Astrocyte (in vitro differentiated cells and primary cell): ENCODE data around the gene FAM241B.

ENCODE experiments used
- CTCF ChIP-seq: IDR thresholded peaks from 2 replicates; pipeline ENCODE4 v1.5.1; 2011; ENCODE audit warnings: low read depth, mild to moderate bottlenecking, inconsistent platforms, low read length, moderate library complexity; ENCODE audit not compliant: insufficient read depth
- EZH2 ChIP-seq: IDR thresholded peaks from 2 replicates; pipeline ENCODE4 v1.6.1; 2012; ENCODE audit warnings: mild to moderate bottlenecking, low read length, inconsistent platforms; ENCODE audit not compliant: insufficient read depth

- TF ChIP-seq CTCF (no peak), EZH2 (no peak)
These were observed 779 bp downstream of the FAM241B start for GRCh38 chr10:69630651-69631400.
